Fibroblast of skin of back (primary cell): Measurements from ENCODE around the gene TMEM69.
"Not testable (repeated sequence)": the region's sequence is repeated elsewhere in the genome, so short reads cannot be mapped to it uniquely, and the experiment has no call there.

Source experiments
- DNase-seq: peaks from one replicate; pipeline ENCODE4 v3.0.0-alpha.2; 2013

TMEM69 gene

GRCh38 chr1:45678489-45678888, 9.5 kb upstream of the TMEM69 start:
- no peak for DNase-seq

GRCh38 chr1:45679123-45679522, 8.9 kb upstream of the TMEM69 start:
- no peak for DNase-seq

- DNase-seq: no peak
Observed at GRCh38 chr1:45682942-45683341, 5.0 kb upstream of the TMEM69 start.

- no peak for DNase-seq
Observed at GRCh38 chr1:45684402-45684801, 3.6 kb upstream of the TMEM69 start.

- DNase-seq: no peak
Observed at GRCh38 chr1:45685308-45686014, 2.5 kb upstream of the TMEM69 start.

- no peak for DNase-seq
Observed at GRCh38 chr1:45686015-45686287, 2.0 kb upstream of the TMEM69 start.

GRCh38 chr1:45686288-45687013, 1.5 kb upstream of the TMEM69 start, which contains the start of gene GPBP1L1:
GPBP1L1 (minus strand) TSS chr1:45686533; CDS start chr1:45659087, 27,446 bp downstream.
- peak; percentile 95 for DNase-seq

- DNase-seq: peak; percentile 99
Observed at GRCh38 chr1:45687014-45687753, 797 bp upstream of the TMEM69 start.

- DNase-seq: not testable (repeated sequence)
Observed at GRCh38 chr1:45693811-45694210, 5.8 kb downstream of the TMEM69 start.

GRCh38 chr1:45694823-45695222, 6.8 kb downstream of the TMEM69 start:
- DNase-seq: no peak

GRCh38 chr1:45704637-45705036, 16.7 kb downstream of the TMEM69 start:
- DNase-seq: no peak

GRCh38 chr1:45713711-45714110, 25.7 kb downstream of the TMEM69 start:
- no peak for DNase-seq

GRCh38 chr1:45716700-45717099, 28.7 kb downstream of the TMEM69 start:
- DNase-seq: no peak

GRCh38 chr1:45717386-45717785, 29.4 kb downstream of the TMEM69 start:
- DNase-seq: peak; percentile 46

GRCh38 chr1:45718289-45718688, 30.3 kb downstream of the TMEM69 start:
- DNase-seq: no peak

- DNase-seq: peak; percentile 91
Observed at GRCh38 chr1:45721207-45721606, 33.2 kb downstream of the TMEM69 start.

- DNase-seq: peak; percentile 71
Observed at GRCh38 chr1:45722809-45723208, 34.8 kb downstream of the TMEM69 start.

GRCh38 chr1:45723248-45723930, 35.4 kb downstream of the TMEM69 start:
- DNase-seq: peak; percentile 5

- not testable (repeated sequence) for DNase-seq
Observed at GRCh38 chr1:45726007-45726406, 38.0 kb downstream of the TMEM69 start.

- DNase-seq: no peak
Observed at GRCh38 chr1:45730075-45730779, 42.2 kb downstream of the TMEM69 start.

- DNase-seq: no peak
Observed at GRCh38 chr1:45730780-45731319, 42.9 kb downstream of the TMEM69 start.

GRCh38 chr1:45739137-45739536, 51.2 kb downstream of the TMEM69 start:
- no peak for DNase-seq
